Cardiac muscle cell (in vitro differentiated cells and primary cell): ENCODE results near the gene ARF3. TPM values are rescaled to one million over a fixed set of nuclear protein-coding genes. Genes with fewer than 3 reads are reported as not detected.

Experiments used
- DNase-seq, 2 donors: peaks; one replicate each; pipeline versions ENCODE4 v3.0.0 to v3.0.0-alpha.2; 2010 to 2017; ENCODE audit warnings: low read depth in 1 of 2, low spot score in 1 of 2
- H3K27ac ChIP-seq: fragments of 200-600 bp; sonication (generic); 2 replicates; pipeline ENCODE4 v1.5.1; 2016
- H3K27me3 ChIP-seq: fragments of 200-600 bp; sonication (generic); 2 replicates; pipeline ENCODE4 v1.6.0; 2016; ENCODE audit warnings: control low read depth
- H3K36me3 ChIP-seq: fragments of 200-600 bp; sonication (generic); 2 replicates; pipeline ENCODE4 v1.5.1; 2016; ENCODE audit warnings: control low read depth
- H3K4me1 ChIP-seq: fragments of 200-600 bp; sonication (generic); 2 replicates; pipeline ENCODE4 v1.8.1; 2017; ENCODE audit warnings: low read depth, mild to moderate bottlenecking, mixed run types
- H3K4me3 ChIP-seq: fragments of 200-600 bp; sonication (generic); 2 replicates; pipeline ENCODE4 v1.5.1; 2016; ENCODE audit warnings: mild to moderate bottlenecking
- H3K9me3 ChIP-seq: fragments of 200-600 bp; sonication (generic); 2 replicates; pipeline ENCODE4 v1.5.1; 2017; ENCODE audit warnings: low read depth, mild to moderate bottlenecking, control low read depth
- polyA plus RNA-seq: library from polyadenylated mRNA; unstranded; fragments of >200 nt; fragmentation: Nextera tagmentation; extraction: Ambion mirVana; gene quantifications from 2 replicates; pipeline ENCODE4 v1.2.1, GENCODE V29; 2016
- total RNA-seq: library from RNA; depleted of rRNA; stranded (reverse); fragments of >200 nt; gene quantifications from 2 replicates; pipeline ENCODE4 v1.2.3, GENCODE V29; 2016
- TF ChIP-seq, protein P1 (sequence below): IDR thresholded peaks from 2 replicates; pipeline ENCODE4 v1.5.1; 2012; ENCODE audit warnings: low read depth, mild to moderate bottlenecking, low read length

ARF3 gene
- total and polyA plus RNA-seq, 2 experiments from 2014 or later, result 106 to 120 TPM

DNA sequence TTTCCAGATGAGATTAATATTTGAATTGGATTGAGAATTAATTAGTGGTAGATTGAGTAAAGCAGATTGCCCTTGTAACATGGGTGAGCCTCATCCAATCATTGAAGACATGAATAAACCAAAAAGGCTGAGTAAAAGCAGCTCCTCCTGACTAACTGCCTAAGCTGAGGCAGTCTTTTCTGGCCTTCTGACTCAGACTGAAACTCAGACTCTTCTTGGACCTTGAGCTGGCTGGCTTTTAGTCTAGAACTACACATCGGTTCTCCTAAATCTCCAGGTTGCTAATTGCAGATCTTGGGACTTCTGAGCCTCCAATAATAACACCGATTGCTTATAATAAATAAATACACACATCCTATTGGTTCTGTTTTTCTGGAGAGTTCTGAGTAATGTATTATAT, 56.0 kb downstream of the ARF3 start:
- Histone ChIP-seq H3K4me3 (no peak overlapping the region), H3K9me3 (no peaks in the 10 kb centered on the region), H3K36me3 (no peaks in the 10 kb centered on the region), H3K27me3 (no peaks in the 10 kb centered on the region), H3K4me1 (no peaks in the 10 kb centered on the region), H3K27ac (no peak overlapping the region)
- TF ChIP-seq, protein P1, sequence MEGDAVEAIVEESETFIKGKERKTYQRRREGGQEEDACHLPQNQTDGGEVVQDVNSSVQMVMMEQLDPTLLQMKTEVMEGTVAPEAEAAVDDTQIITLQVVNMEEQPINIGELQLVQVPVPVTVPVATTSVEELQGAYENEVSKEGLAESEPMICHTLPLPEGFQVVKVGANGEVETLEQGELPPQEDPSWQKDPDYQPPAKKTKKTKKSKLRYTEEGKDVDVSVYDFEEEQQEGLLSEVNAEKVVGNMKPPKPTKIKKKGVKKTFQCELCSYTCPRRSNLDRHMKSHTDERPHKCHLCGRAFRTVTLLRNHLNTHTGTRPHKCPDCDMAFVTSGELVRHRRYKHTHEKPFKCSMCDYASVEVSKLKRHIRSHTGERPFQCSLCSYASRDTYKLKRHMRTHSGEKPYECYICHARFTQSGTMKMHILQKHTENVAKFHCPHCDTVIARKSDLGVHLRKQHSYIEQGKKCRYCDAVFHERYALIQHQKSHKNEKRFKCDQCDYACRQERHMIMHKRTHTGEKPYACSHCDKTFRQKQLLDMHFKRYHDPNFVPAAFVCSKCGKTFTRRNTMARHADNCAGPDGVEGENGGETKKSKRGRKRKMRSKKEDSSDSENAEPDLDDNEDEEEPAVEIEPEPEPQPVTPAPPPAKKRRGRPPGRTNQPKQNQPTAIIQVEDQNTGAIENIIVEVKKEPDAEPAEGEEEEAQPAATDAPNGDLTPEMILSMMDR, result no peak
- no peak for DNase-seq

DNA sequence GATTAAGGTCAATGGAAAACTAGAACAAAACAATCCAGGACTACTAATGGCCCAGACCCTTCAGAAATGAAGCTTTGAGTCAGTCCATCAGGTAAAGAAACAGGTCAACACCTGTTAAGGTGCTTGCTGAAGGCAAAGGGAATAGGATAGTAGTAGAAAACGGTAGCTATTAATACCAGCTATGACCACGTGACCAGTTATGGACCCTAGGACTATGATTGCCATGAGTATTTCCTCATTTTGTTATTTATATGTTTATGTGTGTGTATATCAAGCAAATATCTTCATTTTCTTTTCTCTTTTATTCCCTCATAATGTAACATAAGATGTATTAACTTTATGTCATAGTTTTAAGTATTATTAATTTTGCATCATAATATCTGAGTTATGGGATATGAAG, 57.6 kb downstream of the ARF3 start:
- Histone ChIP-seq H3K36me3 (no peaks in the 10 kb centered on the region), H3K27me3 (no peaks in the 10 kb centered on the region), H3K4me3 (no peak overlapping the region), H3K27ac (no peak overlapping the region), H3K4me1 (no peaks in the 10 kb centered on the region), H3K9me3 (no peaks in the 10 kb centered on the region)
- DNase-seq, result no peak
- TF ChIP-seq, protein P1, result no peak

DNA sequence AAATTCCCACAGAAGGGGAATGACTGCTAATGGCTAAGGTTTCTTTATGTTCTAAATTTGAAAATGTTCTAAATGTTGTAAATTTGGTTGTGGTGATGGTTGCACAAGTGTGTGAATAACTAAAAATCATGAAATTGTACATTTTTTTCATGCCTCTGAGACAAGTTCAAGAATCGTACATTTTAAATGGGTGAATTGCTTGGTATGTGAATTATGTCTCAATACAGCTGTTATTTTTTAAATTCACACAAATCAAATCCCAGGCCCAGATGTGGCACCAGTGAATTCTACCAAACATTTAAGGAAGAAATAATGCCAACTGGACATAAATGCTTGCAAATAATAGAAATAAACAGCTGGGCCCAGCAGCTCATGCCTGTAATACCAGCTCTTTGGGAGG, 63.0 kb downstream of the ARF3 start:
- TF ChIP-seq, protein P1, result no peak
- Histone ChIP-seq H3K27me3 (peaks cover 12% of the 10 kb centered on the region), H3K36me3 (no peaks in the 10 kb centered on the region), H3K4me1 (no peaks in the 10 kb centered on the region), H3K4me3 (no peak overlapping the region), H3K9me3 (no peaks in the 10 kb centered on the region), H3K27ac (no peak overlapping the region)
- no peak for DNase-seq

DNA sequence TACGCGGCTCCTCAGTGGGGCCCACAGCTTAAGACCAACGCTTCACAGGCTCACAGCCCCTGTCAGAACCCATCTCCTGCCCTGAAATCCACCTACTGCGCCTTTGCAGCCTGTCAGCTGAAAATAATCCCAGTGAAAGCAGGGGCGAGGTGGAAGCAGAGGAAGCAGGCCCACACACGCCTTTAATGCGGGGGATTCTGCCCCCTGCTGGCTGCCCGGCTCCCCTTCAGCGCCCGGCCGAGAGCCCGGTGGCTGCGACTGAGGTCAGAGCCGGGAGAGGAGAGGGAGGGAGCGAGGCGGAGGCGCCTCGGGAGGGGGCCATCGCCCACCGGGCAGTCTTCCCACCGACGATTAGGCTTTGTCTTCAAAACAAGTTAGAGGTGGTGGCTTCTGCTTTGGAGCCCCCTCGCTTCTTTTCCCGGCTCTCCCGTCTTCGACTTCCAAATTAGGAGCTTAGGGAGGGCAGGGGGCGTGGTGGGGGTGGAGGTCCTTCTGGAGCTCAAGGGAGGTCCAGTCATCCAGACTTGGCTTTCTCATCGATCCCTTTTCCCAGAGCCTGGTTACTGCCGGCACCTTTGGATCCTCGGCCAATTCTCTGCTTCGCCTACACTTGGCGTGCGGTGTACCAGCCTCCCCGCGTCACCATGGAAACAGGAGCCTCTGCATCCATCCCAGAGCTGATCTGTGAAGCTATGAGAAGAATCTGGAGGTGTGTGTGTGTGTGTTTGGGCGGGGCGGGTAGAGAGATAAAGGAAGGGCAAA, 66.4 kb downstream of the ARF3 start:
- Histone ChIP-seq H3K27me3 (peaks cover 12% of the 10 kb centered on the region), H3K27ac (no peak overlapping the region), H3K4me1 (no peaks in the 10 kb centered on the region), H3K4me3 (peak overlapping the region; percentile 31), H3K36me3 (no peaks in the 10 kb centered on the region), H3K9me3 (no peaks in the 10 kb centered on the region)
- peak; percentile 82 to 90 for DNase-seq
- TF ChIP-seq, protein P1, result peak; percentile 95

DNA sequence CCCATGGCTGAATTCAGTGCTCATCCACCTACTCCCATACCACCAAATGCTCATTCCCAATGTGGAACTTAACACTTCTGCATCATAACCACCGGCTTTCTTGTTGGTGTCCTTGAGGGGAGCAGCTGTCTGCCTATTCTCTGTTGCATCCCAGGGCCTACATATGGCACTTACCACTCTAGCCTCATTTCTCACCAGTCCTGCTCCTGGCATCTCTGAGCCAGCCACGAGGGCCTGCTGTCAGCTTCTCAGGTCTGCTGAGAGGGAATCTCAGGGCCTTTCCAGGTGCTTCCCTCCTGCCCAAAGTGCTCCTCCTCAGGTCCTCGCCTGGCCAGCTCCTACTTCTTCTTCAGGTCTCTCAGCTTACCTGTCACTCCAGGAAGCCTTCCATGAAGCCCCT, 67.6 kb downstream of the ARF3 start:
- no peak for DNase-seq
- TF ChIP-seq, protein P1, result no peak
- no peak overlapping the region for H3K4me3 ChIP-seq
- H3K4me1 ChIP-seq, result no peaks in the 10 kb centered on the region
- no peaks in the 10 kb centered on the region for H3K9me3 ChIP-seq
- no peak overlapping the region for H3K27ac ChIP-seq
- peaks cover 12% of the 10 kb centered on the region for H3K27me3 ChIP-seq
- H3K36me3 ChIP-seq, result no peaks in the 10 kb centered on the region

Other genes starting within 250 kb of the ARF3 start
- gene CCNT1, start 240.8 kb downstream of the ARF3 start, total RNA-seq, result 17.6 and 20.4 TPM in 2 replicates
- 6.3 and 9.9 TPM in 2 replicates for gene CCNT1, start 240.8 kb downstream of the ARF3 start, polyA plus RNA-seq
- gene ADCY6, start 168.4 kb downstream of the ARF3 start, total RNA-seq, result 51.1 and 60.1 TPM in 2 replicates
- gene ADCY6, start 168.4 kb downstream of the ARF3 start, polyA plus RNA-seq, result 38.1 and 50.3 TPM in 2 replicates
- 19.2 and 21.9 TPM in 2 replicates for gene CACNB3, start 139.0 kb downstream of the ARF3 start, total RNA-seq
- 20.0 and 23.6 TPM in 2 replicates for gene CACNB3, start 139.0 kb downstream of the ARF3 start, polyA plus RNA-seq
- 66.3 and 89.5 TPM in 2 replicates for gene DDX23, start 105.3 kb downstream of the ARF3 start, total RNA-seq
- gene DDX23, start 105.3 kb downstream of the ARF3 start, polyA plus RNA-seq, result 35.3 and 49.0 TPM in 2 replicates
- gene RND1, start 91.6 kb downstream of the ARF3 start, total RNA-seq, result 2.1 and 2.9 TPM in 2 replicates
- 3.5 and 7.2 TPM in 2 replicates for gene RND1, start 91.6 kb downstream of the ARF3 start, polyA plus RNA-seq
- gene FKBP11, start 32.0 kb downstream of the ARF3 start, total RNA-seq, result 8.9 and 9.4 TPM in 2 replicates
- gene FKBP11, start 32.0 kb downstream of the ARF3 start, polyA plus RNA-seq, result 3.4 and 11.9 TPM in 2 replicates
- 0.36 and 0.53 TPM in 2 replicates for gene WNT10B, start 14.2 kb upstream of the ARF3 start, total RNA-seq
- 0.45 TPM in 1 of 2 replicates, not detected in the other for gene WNT10B, start 14.2 kb upstream of the ARF3 start, polyA plus RNA-seq
- not detected in 2 replicates for gene WNT1, start 20.8 kb upstream of the ARF3 start, total RNA-seq
- not detected in 2 replicates for gene WNT1, start 20.8 kb upstream of the ARF3 start, polyA plus RNA-seq
- gene DDN, start 41.9 kb upstream of the ARF3 start, total RNA-seq, result 4.4 and 5.4 TPM in 2 replicates
- gene DDN, start 41.9 kb upstream of the ARF3 start, polyA plus RNA-seq, result 2.1 and 3.0 TPM in 2 replicates
- gene PRKAG1, start 61.3 kb upstream of the ARF3 start, total RNA-seq, result 40.8 and 41.0 TPM in 2 replicates
- gene PRKAG1, start 61.3 kb upstream of the ARF3 start, polyA plus RNA-seq, result 48.1 and 54.5 TPM in 2 replicates
- gene KMT2D, start 103.3 kb upstream of the ARF3 start, total RNA-seq, result 28.8 and 41.3 TPM in 2 replicates
- gene KMT2D, start 103.3 kb upstream of the ARF3 start, polyA plus RNA-seq, result 31.0 and 41.3 TPM in 2 replicates
- gene RHEBL1, start 112.5 kb upstream of the ARF3 start, total RNA-seq, result 0.42 and 1.1 TPM in 2 replicates
- gene RHEBL1, start 112.5 kb upstream of the ARF3 start, polyA plus RNA-seq, result 0.94 and 1.0 TPM in 2 replicates
- gene DHH, start 137.3 kb upstream of the ARF3 start, total RNA-seq, result 0.36 TPM in 1 of 2 replicates, not detected in the other
- gene DHH, start 137.3 kb upstream of the ARF3 start, polyA plus RNA-seq, result not detected in 2 replicates
- gene LMBR1L, start 153.4 kb upstream of the ARF3 start, total RNA-seq, result 29.8 and 51.3 TPM in 2 replicates
- gene LMBR1L, start 153.4 kb upstream of the ARF3 start, polyA plus RNA-seq, result 52.9 and 56.1 TPM in 2 replicates
- gene TUBA1B, start 173.9 kb upstream of the ARF3 start, total RNA-seq, result 1,511 and 2,134 TPM in 2 replicates
- gene TUBA1B, start 173.9 kb upstream of the ARF3 start, polyA plus RNA-seq, result 1,582 and 2,216 TPM in 2 replicates
- gene TUBA1A, start 231.6 kb upstream of the ARF3 start, total RNA-seq, result 509 and 1,042 TPM in 2 replicates
- 521 and 1,070 TPM in 2 replicates for gene TUBA1A, start 231.6 kb upstream of the ARF3 start, polyA plus RNA-seq